Measurements from ENCODE around the gene SORCS2.

Gene SORCS2

GRCh38 chr4:7546152-7546808, 353.9 kb downstream of the SORCS2 start:
- ATAC-seq: no peak
- no peak for DNase-seq
- Mint-ChIP-seq H3K9me3 (peaks cover 0 to 12% of the 10 kb centered on the region in 2 donors), H3K27ac (no peak overlapping the region), H3K4me3 (no peak overlapping the region), H3K27me3 (peaks cover 8% of the 10 kb centered on the region), H3K4me1 (no peaks in the 10 kb centered on the region)

DNA sequence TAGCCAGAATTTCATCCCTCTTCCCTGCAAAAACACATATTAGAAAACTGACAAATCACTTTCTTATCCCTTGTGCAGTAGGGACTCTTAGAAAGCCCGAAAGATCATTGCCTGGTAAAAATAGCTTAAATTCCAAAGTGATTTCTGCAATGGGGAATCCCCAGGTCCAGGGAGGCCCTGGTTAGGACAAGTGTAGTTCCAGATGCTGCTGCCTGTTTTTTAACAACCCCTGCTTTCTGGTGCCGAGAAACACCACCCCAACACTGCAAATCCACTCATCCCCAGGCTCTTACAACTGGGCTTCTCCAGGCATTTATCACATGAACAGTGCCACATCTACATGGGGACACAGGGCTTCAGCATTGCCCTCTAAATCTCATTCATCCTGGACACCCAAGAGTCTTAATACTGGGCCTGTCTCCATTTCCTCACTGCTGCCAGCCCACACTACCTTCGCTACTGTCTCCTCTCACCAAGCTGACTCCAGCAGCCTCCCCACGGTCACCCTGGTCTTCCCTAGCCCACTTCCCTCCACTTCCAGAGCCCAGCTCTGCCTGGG, 354.6 kb downstream of the SORCS2 start:
- H3K9me3 Mint-ChIP-seq: peaks cover 0 to 15% of the 10 kb centered on the region in 2 donors
- H3K27ac Mint-ChIP-seq: no peak overlapping the region
- peaks cover 8% of the 10 kb centered on the region for H3K27me3 Mint-ChIP-seq
- H3K4me3 Mint-ChIP-seq: no peak overlapping the region
- no peak for ATAC-seq
- no peaks in the 10 kb centered on the region for H3K4me1 Mint-ChIP-seq
- DNase-seq: no peak

GRCh38 chr4:7547368-7548040, 355.2 kb downstream of the SORCS2 start:
- H3K4me3 Mint-ChIP-seq: no peak overlapping the region
- peaks cover 8% of the 10 kb centered on the region for H3K27me3 Mint-ChIP-seq
- ATAC-seq (no peak), DNase-seq (no peak)
- peaks cover 3 to 20% of the 10 kb centered on the region in 2 donors for H3K9me3 Mint-ChIP-seq
- peak overlapping the region in 1 of 2 donors; percentile 42 for H3K27ac Mint-ChIP-seq
- H3K4me1 Mint-ChIP-seq: no peaks in the 10 kb centered on the region

GRCh38 chr4:7549866-7550265, 357.5 kb downstream of the SORCS2 start:
- Mint-ChIP-seq H3K4me3 (no peak overlapping the region), H3K9me3 (peaks cover 26 to 34% of the 10 kb centered on the region in 2 donors), H3K4me1 (no peaks in the 10 kb centered on the region), H3K27me3 (peaks cover 8% of the 10 kb centered on the region), H3K27ac (no peak overlapping the region)
- DNase-seq (no peak), ATAC-seq (no peak)

DNA sequence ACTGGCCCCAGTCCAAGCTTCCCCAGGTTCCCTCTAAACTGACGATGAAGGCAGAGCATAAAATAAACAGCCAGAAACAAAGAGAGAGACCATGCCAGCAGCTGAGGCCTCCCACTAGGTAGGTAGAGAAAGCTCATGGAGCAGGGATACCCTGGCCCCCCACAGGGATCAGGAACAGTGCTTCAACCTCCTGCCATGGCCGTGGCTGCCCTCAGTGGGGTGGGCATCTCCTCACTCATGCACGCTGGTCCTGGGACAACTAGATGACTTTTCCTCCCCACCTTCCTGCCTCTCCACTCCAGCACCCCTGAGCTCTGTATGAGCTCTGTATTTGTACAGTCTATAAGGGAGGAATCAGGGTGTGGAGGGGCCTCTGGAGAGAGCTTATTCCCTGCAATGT, 360.1 kb downstream of the SORCS2 start:
- Mint-ChIP-seq H3K27ac (no peak overlapping the region), H3K4me3 (no peak overlapping the region), H3K4me1 (no peaks in the 10 kb centered on the region), H3K27me3 (peaks cover 8% of the 10 kb centered on the region), H3K9me3 (peaks cover 39 to 57% of the 10 kb centered on the region in 2 donors)
- no peak for ATAC-seq
- no peak for DNase-seq

GRCh38 chr4:7553280-7553679, 360.9 kb downstream of the SORCS2 start:
- no peak overlapping the region for H3K27ac Mint-ChIP-seq
- DNase-seq (no peak), ATAC-seq (no peak)

DNA sequence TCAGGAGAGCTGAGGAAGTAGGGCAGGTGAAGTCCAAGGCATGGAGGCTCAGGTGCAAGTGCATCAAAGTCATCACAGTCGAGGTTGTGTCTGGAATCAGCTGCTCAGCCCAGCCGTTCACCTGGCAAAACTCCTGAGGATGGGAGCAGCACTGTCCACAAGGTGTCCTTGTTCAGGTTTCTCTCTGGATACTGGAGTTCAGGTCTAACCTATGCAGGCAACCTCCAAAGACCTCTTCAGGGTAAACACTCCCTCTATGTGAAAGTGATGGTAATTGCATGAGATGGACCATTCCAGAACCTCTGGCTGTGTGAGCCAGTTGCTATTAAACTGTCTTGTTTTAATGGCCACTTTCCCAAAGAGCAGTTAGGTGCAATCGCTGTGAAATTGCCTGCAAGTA, 362.6 kb downstream of the SORCS2 start:
- Mint-ChIP-seq H3K27me3 (peaks cover 3% of the 10 kb centered on the region), H3K9me3 (peaks cover 39 to 60% of the 10 kb centered on the region in 2 donors), H3K4me1 (no peaks in the 10 kb centered on the region), H3K27ac (no peak overlapping the region), H3K4me3 (no peak overlapping the region)
- ATAC-seq (no peak), DNase-seq (no peak)

More at GRCh38 chr4:7553280-7553679, 360.9 kb downstream of the SORCS2 start:
- Mint-ChIP-seq H3K27me3 (peaks cover 8% of the 10 kb centered on the region), H3K4me1 (no peaks in the 10 kb centered on the region), H3K4me3 (no peak overlapping the region), H3K9me3 (peaks cover 39 to 60% of the 10 kb centered on the region in 2 donors)

DNA sequence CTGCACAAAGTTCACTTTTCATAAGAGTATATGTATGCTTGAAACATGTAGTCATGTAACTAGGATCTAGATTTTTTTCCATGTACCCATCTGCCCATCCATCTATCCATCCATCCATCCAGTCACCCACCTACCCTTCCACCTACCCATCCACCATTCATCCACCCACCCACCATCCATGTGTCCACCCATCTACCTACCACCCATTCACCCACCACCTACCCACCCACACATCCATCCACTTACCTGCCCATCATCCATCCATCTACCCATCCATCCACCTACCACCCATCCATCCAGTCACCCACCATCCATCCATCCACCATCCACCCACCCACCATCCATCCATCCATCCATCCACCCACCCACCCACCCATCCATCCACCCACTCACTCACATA, 364.2 kb downstream of the SORCS2 start:
- H3K27ac Mint-ChIP-seq: no peak overlapping the region
- no peak overlapping the region for H3K4me3 Mint-ChIP-seq
- ATAC-seq (no peak), DNase-seq (no peak)
- H3K4me1 Mint-ChIP-seq: no peaks in the 10 kb centered on the region
- peaks cover 39 to 53% of the 10 kb centered on the region in 2 donors for H3K9me3 Mint-ChIP-seq
- H3K27me3 Mint-ChIP-seq: no peaks in the 10 kb centered on the region

GRCh38 chr4:7557456-7557855, 365.1 kb downstream of the SORCS2 start:
- Mint-ChIP-seq H3K4me3 (no peak overlapping the region), H3K27me3 (no peaks in the 10 kb centered on the region), H3K9me3 (peaks cover 36 to 49% of the 10 kb centered on the region in 2 donors), H3K4me1 (no peaks in the 10 kb centered on the region), H3K27ac (no peak overlapping the region)
- no peak for ATAC-seq
- no peak for DNase-seq

DNA sequence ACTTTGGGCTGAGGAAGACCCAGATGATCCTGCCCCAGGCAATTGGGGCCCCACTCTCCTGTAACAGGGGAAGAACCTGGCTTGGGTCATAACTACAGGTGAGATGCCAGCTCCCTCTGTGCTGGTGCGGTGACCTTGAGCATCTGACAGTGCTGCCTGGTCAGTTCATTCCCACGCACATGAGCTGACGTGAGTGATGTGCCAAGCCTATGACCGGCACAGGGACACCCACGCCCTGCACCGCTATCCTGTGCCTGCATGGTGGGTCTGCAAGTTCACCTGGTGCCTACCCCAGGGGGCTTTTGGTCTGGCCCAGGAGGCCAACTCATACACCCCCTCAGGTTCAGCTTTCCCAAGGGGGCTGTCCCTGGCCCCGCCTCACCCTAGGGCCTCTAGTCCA, 366.1 kb downstream of the SORCS2 start:
- Mint-ChIP-seq H3K27me3 (no peaks in the 10 kb centered on the region), H3K27ac (no peak overlapping the region), H3K4me3 (no peak overlapping the region), H3K4me1 (no peaks in the 10 kb centered on the region), H3K9me3 (peaks cover 26 to 40% of the 10 kb centered on the region in 2 donors)
- no peak for DNase-seq
- no peak for ATAC-seq

DNA sequence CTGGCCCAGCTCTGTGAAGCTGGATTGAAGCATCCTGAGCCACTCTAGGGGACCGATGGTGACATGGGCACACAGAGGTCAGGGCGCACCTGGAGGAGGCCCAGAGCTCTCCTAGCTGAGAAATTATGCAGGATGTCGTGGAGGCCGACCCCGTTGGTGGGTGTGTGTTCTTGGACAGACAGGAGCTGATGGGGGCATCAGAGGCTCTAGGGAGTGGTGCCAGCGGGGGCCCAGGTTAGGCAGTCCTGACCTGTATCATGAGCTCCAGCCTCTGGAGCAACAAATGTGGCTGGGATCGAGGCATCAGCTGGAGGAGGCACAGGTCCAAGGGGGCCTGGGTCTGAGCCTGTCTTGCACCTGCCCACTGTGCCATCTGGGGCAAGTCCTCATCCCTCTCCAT, 367.0 kb downstream of the SORCS2 start:
- Mint-ChIP-seq H3K27ac (no peak overlapping the region), H3K9me3 (peaks cover 18 to 31% of the 10 kb centered on the region in 2 donors), H3K27me3 (no peaks in the 10 kb centered on the region), H3K4me3 (no peak overlapping the region), H3K4me1 (no peaks in the 10 kb centered on the region)
- DNase-seq (no peak), ATAC-seq (no peak)

DNA sequence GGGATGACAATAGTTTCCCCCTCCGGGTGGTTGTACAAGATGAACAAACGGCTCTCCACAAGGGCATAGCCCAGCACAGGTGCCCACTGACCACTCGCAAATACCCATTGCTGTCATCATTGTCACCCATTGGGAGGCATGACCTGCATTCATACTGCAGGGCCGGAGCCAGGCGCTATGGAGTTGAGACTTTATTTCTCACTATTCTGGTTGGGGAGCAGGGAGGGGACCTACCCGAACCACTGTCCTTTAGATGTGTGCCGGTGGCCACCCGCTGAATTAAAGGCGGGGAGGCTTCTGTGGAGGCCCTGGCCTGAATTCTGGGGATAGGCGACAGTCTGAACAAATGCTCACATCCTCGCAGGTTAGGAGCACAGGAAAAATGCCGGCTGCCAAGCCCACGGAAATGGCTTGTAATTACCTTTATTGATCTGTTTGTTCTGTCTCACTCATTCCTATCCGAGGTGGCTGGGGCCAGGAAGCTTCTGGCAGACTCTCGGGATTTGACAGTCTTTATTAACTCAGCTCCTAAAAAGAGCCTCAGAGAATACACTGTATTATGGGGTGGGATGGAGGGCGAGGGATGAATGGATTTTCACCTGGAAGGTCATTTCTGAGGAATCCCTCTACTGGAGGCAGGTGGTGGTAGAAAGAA, 367.5 kb downstream of the SORCS2 start:
- Mint-ChIP-seq H3K27ac (no peak overlapping the region), H3K9me3 (peaks cover 13 to 26% of the 10 kb centered on the region in 2 donors), H3K4me3 (no peak overlapping the region), H3K4me1 (no peaks in the 10 kb centered on the region), H3K27me3 (no peaks in the 10 kb centered on the region)
- DNase-seq: no peak
- ATAC-seq: no peak

DNA sequence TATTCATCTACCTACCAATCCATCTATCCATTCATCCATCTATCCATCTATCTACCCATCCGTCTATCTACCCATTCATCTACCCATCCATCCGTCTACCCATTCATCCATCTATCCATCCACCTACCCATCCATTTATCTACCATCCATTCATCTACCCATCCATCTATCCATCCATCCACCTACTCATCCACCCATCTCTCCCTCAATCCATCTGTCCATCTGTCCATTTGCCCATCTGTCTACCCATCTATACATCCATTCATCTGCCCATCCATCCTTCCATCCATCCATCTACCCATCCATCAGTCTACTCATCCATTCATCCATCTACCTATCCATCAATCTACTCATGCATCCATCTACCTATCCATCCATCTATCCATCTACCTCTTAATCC, 369.2 kb downstream of the SORCS2 start:
- ATAC-seq (no peak), DNase-seq (no peak)
- Mint-ChIP-seq H3K4me3 (no peak overlapping the region), H3K27me3 (no peaks in the 10 kb centered on the region), H3K27ac (no peak overlapping the region), H3K4me1 (no peaks in the 10 kb centered on the region), H3K9me3 (peaks cover 8 to 13% of the 10 kb centered on the region in 2 donors)

DNA sequence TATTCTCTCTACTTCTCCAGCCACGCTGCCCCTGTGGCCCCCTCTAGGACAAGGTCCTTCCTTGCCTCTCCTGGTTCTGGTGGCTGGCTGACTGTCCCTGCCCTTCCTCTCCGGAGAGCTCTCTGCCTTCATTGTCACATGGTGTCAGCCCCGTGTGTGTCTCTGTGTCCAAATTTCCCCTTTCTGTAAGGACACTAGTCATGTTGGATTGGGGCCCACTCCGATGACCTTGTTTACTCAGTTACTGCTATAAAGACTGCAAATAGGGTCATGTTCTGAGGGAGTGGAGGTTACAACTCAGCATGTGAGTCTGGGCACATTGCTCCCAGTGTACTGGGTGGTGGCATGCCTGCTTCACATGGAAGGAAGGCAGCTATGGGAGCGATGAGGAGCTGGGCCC, 371.9 kb downstream of the SORCS2 start:
- Mint-ChIP-seq H3K27me3 (no peaks in the 10 kb centered on the region), H3K4me1 (no peaks in the 10 kb centered on the region)

GRCh38 chr4:7565483-7565882, 373.1 kb downstream of the SORCS2 start:
- Mint-ChIP-seq H3K27me3 (no peaks in the 10 kb centered on the region), H3K4me3 (no peak overlapping the region), H3K9me3 (no peaks in the 10 kb centered on the region), H3K4me1 (no peaks in the 10 kb centered on the region), H3K27ac (no peak overlapping the region)
- DNase-seq (no peak), ATAC-seq (no peak)

More for the DNA sequence above, 371.9 kb downstream of the SORCS2 start:
- Mint-ChIP-seq H3K9me3 (no peaks in the 10 kb centered on the region), H3K27ac (no peak overlapping the region), H3K4me3 (no peak overlapping the region)
- DNase-seq (no peak), ATAC-seq (no peak)

Measured in stimulated activated naive CD8-positive, alpha-beta T cell treated with anti-CD3 and anti-CD28 coated beads, Interleukin-15, amount 100 ng/mL, for 72 hours (primary cell).